HEK293 (cell line): Measurements from ENCODE around the gene C17orf67.

Source experiments
- CTCF ChIA-PET: fragments of 350-600 bp; formaldehyde crosslinking; extraction: SDS; loops from one replicate; lab custom pipeline; 2021; ENCODE audit warnings: antibody characterized with exemption; lab: Yijun Ruan, JAX
- POLR2A ChIA-PET: fragments of 300-600 bp; formaldehyde crosslinking; extraction: SDS; loops from one replicate; lab custom pipeline; 2020; ENCODE audit warnings: antibody characterized with exemption, inconsistent platforms; lab: Yijun Ruan, JAX
- H3K27ac ChIP-seq: fragments of 200-500 bp; sonication (Bioruptor generic); 2 replicates; pipeline ENCODE4 v1.5.1; 2014; ENCODE audit warnings: low read depth, low read length, control low read depth, inconsistent platforms; ENCODE audit errors: extremely low read depth
- H3K36me3 ChIP-seq, 2 experiments: fragments of 200-500 bp in 1 of 2; sonication (Bioruptor generic) in 1 of 2; 1 replicate in 1 of 2; 2 replicates in 1 of 2; pipeline ENCODE4 v1.5.1; 2014 to 2017; ENCODE audit warnings: inconsistent platforms in 2 of 2, low read length in 2 of 2; ENCODE audit not compliant: control insufficient read depth in 2 of 2, insufficient read depth in 1 of 2
- H3K4me1 ChIP-seq: fragments of 200-500 bp; sonication (Bioruptor generic); 2 replicates; pipeline ENCODE4 v1.5.1; 2014; ENCODE audit warnings: mild to moderate bottlenecking, low read length, inconsistent platforms; ENCODE audit not compliant: control insufficient read depth, insufficient read depth
- H3K4me3 ChIP-seq: 2 replicates; pipeline ENCODE4 v1.5.1; 2011; ENCODE audit warnings: low read depth, mild to moderate bottlenecking, control low read depth, low read length, moderate library complexity
- H3K9me3 ChIP-seq: fragments of 200-500 bp; sonication (Bioruptor generic); 2 replicates; pipeline ENCODE4 v1.5.1; 2014; ENCODE audit warnings: low read depth, low read length, inconsistent platforms; ENCODE audit not compliant: control insufficient read depth, insufficient read depth
- GLI2 ChIP-seq: fragments of 450-650 bp; formaldehyde crosslinking; IDR thresholded peaks from 2 replicates; pipeline ENCODE4; 2017; ENCODE audit warnings: missing biosample characterization, missing genetic modification characterization, low read depth, borderline replicate concordance
- KLF17 ChIP-seq: fragments of 450-650 bp; formaldehyde crosslinking; IDR thresholded peaks from 2 replicates; pipeline ENCODE4 v1.5.1; 2016; ENCODE audit warnings: missing biosample characterization, missing genetic modification characterization
- KLF9 ChIP-seq: fragments of 450-650 bp; formaldehyde crosslinking; IDR thresholded peaks from 2 replicates; pipeline ENCODE4 v1.5.1; 2016; ENCODE audit warnings: missing biosample characterization, missing genetic modification characterization, low read depth
- MZF1 ChIP-seq: fragments of 450-650 bp; formaldehyde crosslinking; IDR thresholded peaks from 2 replicates; pipeline ENCODE4 v1.5.1; 2017; ENCODE audit warnings: missing biosample characterization, missing genetic modification characterization, borderline replicate concordance
- PBX3 ChIP-seq: sonication (generic); formaldehyde crosslinking; IDR thresholded peaks from 2 replicates; pipeline ENCODE4 v1.8.1; 2022; ENCODE audit warnings: mild to moderate bottlenecking, moderate library complexity, missing genetic modification reagents
- PRDM1 ChIP-seq: fragments of 450-650 bp; formaldehyde crosslinking; IDR thresholded peaks from 2 replicates; pipeline ENCODE4; 2016; ENCODE audit warnings: missing biosample characterization, missing genetic modification characterization
- PRDM6 ChIP-seq: fragments of 450-650 bp; formaldehyde crosslinking; IDR thresholded peaks from 2 replicates; pipeline ENCODE4 v1.5.1; 2017; ENCODE audit warnings: missing biosample characterization, missing genetic modification characterization
- SP7 ChIP-seq: fragments of 450-650 bp; formaldehyde crosslinking; IDR thresholded peaks from 2 replicates; pipeline ENCODE4 v1.5.1; 2016; ENCODE audit warnings: missing biosample characterization, missing genetic modification characterization
- TRIM28 ChIP-seq: IDR thresholded peaks from 2 replicates; pipeline ENCODE4 v1.6.1; 2011; ENCODE audit warnings: low read length, control low read depth, borderline replicate concordance
- ZBTB20 ChIP-seq: fragments of 450-650 bp; formaldehyde crosslinking; IDR thresholded peaks from 2 replicates; pipeline ENCODE4 v1.5.1; 2016; ENCODE audit warnings: missing biosample characterization, missing genetic modification characterization
- ZFP69B ChIP-seq: fragments of 450-650 bp; formaldehyde crosslinking; IDR thresholded peaks from 2 replicates; pipeline ENCODE4 v1.5.1; 2016; ENCODE audit warnings: missing biosample characterization, missing genetic modification characterization
- ZNF16 ChIP-seq: fragments of 450-650 bp; formaldehyde crosslinking; IDR thresholded peaks from 2 replicates; pipeline ENCODE4 v1.5.1; 2016; ENCODE audit warnings: low read depth, missing biosample characterization, missing genetic modification characterization
- ZNF18 ChIP-seq: fragments of 450-650 bp; formaldehyde crosslinking; IDR thresholded peaks from 2 replicates; pipeline ENCODE4 v1.5.1; 2016; ENCODE audit warnings: missing biosample characterization, missing genetic modification characterization
- ZNF184 ChIP-seq: fragments of 450-650 bp; IDR thresholded peaks from 2 replicates; pipeline ENCODE4 v1.5.1; 2018; ENCODE audit warnings: missing biosample characterization, mild to moderate bottlenecking, missing genetic modification characterization
- ZNF2 ChIP-seq: fragments of 450-650 bp; formaldehyde crosslinking; IDR thresholded peaks from 2 replicates; pipeline ENCODE4 v1.5.1; 2016; ENCODE audit warnings: missing biosample characterization, missing genetic modification characterization
- ZNF221 ChIP-seq: fragments of 450-650 bp; formaldehyde crosslinking; IDR thresholded peaks from 2 replicates; pipeline ENCODE4 v1.5.1; 2017; ENCODE audit warnings: missing biosample characterization, missing genetic modification characterization, borderline replicate concordance
- ZNF280C ChIP-seq: fragments of 450-650 bp; formaldehyde crosslinking; IDR thresholded peaks from 2 replicates; pipeline ENCODE4 v1.5.1; 2016; ENCODE audit warnings: missing biosample characterization, missing genetic modification characterization
- ZNF311 ChIP-seq: fragments of 450-650 bp; formaldehyde crosslinking; IDR thresholded peaks from 2 replicates; pipeline ENCODE4 v1.5.1; 2017; ENCODE audit warnings: missing biosample characterization, missing genetic modification characterization, borderline replicate concordance
- ZNF335 ChIP-seq: fragments of 450-650 bp; formaldehyde crosslinking; conservative IDR thresholded peaks from 2 replicates; pipeline ENCODE4 v1.5.1; 2016; ENCODE audit warnings: missing biosample characterization, missing genetic modification characterization
- ZNF510 ChIP-seq: fragments of 450-650 bp; formaldehyde crosslinking; IDR thresholded peaks from 2 replicates; pipeline ENCODE4 v1.5.1; 2018; ENCODE audit warnings: mild to moderate bottlenecking, missing genetic modification characterization, missing biosample characterization; ENCODE audit not compliant: insufficient replicate concordance
- ZNF514 ChIP-seq: fragments of 450-650 bp; formaldehyde crosslinking; IDR thresholded peaks from 2 replicates; pipeline ENCODE4 v1.5.1; 2016; ENCODE audit warnings: missing biosample characterization, missing genetic modification characterization
- ZNF529 ChIP-seq: fragments of 450-650 bp; formaldehyde crosslinking; IDR thresholded peaks from 2 replicates; pipeline ENCODE4 v1.5.1; 2017; ENCODE audit warnings: missing genetic modification characterization, missing biosample characterization; ENCODE audit not compliant: insufficient replicate concordance
- ZNF580 ChIP-seq: fragments of 450-650 bp; formaldehyde crosslinking; IDR thresholded peaks from 2 replicates; pipeline ENCODE4 v1.5.1; 2016; ENCODE audit warnings: missing biosample characterization, missing genetic modification characterization
- ZNF626 ChIP-seq: fragments of 450-650 bp; sonication (Bioruptor Pico); formaldehyde crosslinking; IDR thresholded peaks from 2 replicates; pipeline ENCODE4 v1.5.1; 2018; ENCODE audit warnings: missing biosample characterization, missing genetic modification characterization, inconsistent platforms
- ZNF639 ChIP-seq: fragments of 450-650 bp; formaldehyde crosslinking; IDR thresholded peaks from 2 replicates; pipeline ENCODE4 v1.5.1; 2016; ENCODE audit warnings: missing biosample characterization, missing genetic modification characterization
- ZNF747 ChIP-seq: fragments of 450-650 bp; formaldehyde crosslinking; IDR thresholded peaks from 2 replicates; pipeline ENCODE4 v1.5.1; 2016; ENCODE audit warnings: missing biosample characterization, missing genetic modification characterization

C17orf67 gene

GRCh38 chr17:56833057-56833808, 487 bp downstream of the C17orf67 start:
- peak overlapping the region; percentile 84; the same call in 1 of the 2 replicates for H3K27ac ChIP-seq
- H3K36me3 ChIP-seq = peaks cover 18 to 29% of the 10 kb centered on the region in 2 experiments
- ChIA-PET POLR2A (interaction anchor here (0.8 to 1.0 kb wide), 4 partner anchors 9 to 251 kb away, joined by 3 to 11 read pairs (median 5); partner anchors contain the start of gene AKAP1), CTCF (interaction anchor here (0.7 to 1.5 kb wide), 2 partner anchors 14 to 334 kb away, joined by 3 to 8 read pairs; no protein-coding TSS in a partner anchor)
- H3K4me3 ChIP-seq = peak overlapping the region; percentile 67
- H3K4me1 ChIP-seq = peaks cover 23% of the 10 kb centered on the region
- H3K9me3 ChIP-seq = no peaks in the 10 kb centered on the region
- TF ChIP-seq KLF9 (tag by site-specific recombination) (no peak; the same call in none of the 2 replicates), ZNF18 (tag by site-specific recombination) (no peak), KLF17 (tag by site-specific recombination) (no peak), ZNF529 (tag by site-specific recombination) (no peak), SP7 (tag by site-specific recombination) (no peak), TRIM28 (no peak), ZNF184 (tag by site-specific recombination) (no peak), ZNF514 (tag by site-specific recombination) (no peak), ZNF510 (tag by site-specific recombination) (no peak), ZNF2 (peak; percentile 33; the same call in 1 of the 2 replicates), ZBTB20 (tag by site-specific recombination) (peak; percentile 45; the same call in 1 of the 2 replicates), ZNF311 (tag by site-specific recombination) (no peak), ZNF626 (tag by site-specific recombination) (no peak), ZNF639 (tag by site-specific recombination) (no peak), ZNF335 (tag by site-specific recombination) (peak; percentile 81), ZNF747 (tag by site-specific recombination) (no peak), GLI2 (tag by site-specific recombination) (no peak), MZF1 (tag by site-specific recombination) (0 out of 2 replicates have a peak, but pooled peaks have one; percentile 42), ZNF221 (tag by site-specific recombination) (no peak), PRDM1 (no peak), PRDM6 (tag by site-specific recombination) (no peak), PBX3 (CRISPR knock-in tag) (0 out of 2 replicates have a peak, but pooled peaks have one; percentile 38), ZNF16 (no peak), ZNF280C (tag by site-specific recombination) (no peak), ZFP69B (no peak), ZNF580 (tag by site-specific recombination) (no peak)
